Iris pigment epithelial cell (primary cell): ENCODE data around the gene HSP90AB1.

Experiments used
- DNase-seq: peaks from one replicate; pipeline ENCODE4 v3.0.0-alpha.2; 2011; ENCODE audit warnings: low read depth

HSP90AB1 gene

DNA sequence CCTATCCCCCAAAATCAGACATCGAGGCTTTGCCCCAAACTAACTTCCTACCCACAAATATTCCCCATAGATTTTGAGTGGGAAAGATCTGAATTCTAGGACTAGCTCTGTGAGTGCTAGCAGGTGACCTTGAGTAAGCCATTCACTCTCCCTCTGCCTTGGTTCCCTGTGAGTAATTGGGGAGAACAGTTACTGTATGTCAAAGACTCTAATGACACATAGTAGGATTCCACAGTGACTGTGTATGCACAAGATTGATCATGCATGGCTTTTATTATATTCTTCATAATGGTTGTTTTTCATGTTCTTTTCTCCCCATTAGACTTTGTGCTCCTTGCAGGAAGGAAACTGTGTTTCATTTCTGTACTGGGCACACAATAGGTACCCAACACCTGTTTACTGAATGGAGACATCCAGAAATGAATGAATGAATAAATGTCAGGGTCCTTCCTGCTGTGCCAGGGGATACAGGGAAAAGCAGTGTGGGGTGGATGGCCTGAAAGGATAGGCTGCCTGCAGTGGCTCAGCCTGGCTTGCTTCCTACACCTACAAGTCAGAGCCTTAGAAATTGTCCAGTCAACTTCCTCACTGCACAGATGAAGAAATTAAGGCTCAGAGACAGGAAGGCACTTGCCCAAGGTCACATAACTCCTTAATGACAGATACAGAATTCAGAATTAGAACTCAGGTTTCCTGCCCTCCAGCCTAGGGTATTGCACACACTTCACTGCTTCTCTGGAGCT is 22.4 kb downstream of the HSP90AB1 start:
- no peak for DNase-seq

DNA sequence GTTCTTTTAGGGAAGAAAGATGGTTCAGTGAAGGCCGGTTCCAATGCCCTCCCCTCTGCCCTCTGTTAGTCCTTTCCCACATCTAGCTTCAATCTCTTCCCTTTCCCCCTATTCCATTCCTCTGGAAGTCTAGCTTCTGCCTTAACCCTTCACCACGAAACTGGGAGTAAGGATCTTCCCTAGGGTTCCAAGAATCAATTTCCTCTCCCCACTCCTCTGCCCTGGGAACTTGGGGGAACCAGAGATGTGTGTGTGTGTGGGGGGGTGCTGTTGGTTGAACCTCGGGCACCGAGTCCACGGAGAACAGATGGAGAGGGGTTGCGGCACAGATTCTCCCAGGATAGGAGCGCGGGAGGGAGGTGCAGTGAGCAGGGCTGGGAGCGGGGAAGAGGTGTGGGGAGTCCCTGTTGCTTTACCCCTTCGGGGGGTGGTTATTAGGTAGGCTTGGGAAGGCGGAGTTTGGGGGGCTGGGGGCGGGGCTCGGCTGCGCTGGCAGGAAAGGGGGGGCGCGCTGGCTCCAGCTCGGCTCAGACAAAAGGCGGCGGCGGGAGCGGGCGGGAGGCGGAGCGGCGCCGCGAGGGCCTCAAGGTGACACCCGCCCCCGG is 23.1 kb downstream of the HSP90AB1 start, which contains the start of gene TMEM151B:
Gene TMEM151B, plus strand, starts transcription at position 530 of the 605 bp plus-strand sequence. CDS start 293 bp downstream, outside the sequence.
- no peak for DNase-seq

DNA sequence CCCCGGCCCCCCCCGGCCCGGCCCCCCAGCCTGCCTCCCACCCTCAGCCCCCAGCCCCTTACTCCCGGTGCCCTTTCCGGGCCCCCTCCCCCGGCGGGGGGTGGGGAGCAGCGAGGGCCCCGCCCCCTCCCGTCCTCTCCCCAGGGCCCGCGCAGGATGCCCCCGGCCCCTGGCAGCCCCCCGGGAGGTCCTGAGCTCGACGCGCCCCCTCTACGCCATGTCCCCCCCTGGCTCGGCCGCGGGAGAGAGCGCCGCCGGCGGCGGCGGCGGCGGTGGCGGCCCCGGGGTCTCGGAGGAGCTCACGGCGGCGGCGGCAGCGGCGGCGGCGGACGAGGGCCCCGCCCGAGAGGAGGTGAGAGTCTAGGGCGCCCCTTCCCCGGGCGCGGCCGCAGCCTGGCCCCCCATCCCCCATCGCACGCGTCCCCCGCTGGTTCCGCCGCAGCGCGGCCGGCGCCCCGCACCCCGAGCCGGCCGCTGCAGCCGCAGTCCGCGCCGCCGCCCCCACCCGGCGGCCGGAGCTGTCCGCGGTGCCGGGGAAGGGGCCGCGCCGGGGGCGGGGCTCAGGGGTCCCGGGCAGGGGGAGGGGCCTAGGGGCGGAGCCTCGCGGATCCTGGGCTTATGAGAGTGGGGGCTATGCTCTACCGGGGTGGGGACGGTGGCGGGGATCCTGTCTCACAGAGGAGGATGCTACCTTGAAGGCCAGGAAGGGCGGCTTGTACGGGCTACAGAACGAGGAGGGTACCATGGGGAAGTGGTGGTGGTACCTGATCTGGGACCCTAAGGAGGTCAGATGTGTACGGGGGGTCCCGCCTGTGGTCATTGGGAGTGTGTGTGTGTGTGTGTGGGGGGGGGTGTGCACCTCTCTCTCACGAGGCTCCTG is 23.9 kb downstream of the HSP90AB1 start:
- DNase-seq: no peak

DNA sequence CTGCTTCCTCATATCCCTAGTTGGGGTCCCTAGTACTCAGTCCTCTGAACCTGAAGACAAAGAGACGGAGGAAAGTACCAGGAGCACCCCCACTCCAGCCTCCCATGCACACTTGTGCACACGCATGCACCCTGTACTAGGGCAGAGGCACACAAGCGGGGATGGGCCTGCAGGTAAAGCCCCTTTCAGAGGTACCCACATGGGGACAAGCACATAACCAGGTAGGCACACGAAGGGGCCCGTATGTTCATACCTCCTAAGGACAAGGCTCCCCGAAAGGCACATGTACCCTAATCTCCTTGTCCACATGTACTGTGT is 24.5 kb downstream of the HSP90AB1 start:
- DNase-seq: no peak

DNA sequence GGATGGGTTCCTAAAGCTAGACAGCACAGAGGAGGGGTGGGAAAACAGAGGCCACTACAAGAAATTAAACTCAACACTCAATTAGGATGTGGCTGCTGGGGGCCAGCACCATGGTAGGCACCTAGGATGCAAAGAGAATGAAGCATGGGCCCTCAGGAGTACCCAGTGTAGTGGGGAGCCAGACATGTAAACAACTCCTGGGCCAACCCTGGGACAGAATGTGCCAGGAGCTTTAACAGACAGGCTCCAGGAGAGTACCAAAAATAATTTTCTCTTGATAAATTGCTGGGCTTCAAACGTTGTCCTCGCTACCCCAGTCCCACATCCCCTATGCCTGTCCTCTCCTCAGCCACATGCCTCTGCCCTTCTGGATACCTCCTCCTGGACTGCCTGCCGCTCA is 25.0 kb downstream of the HSP90AB1 start:
- no peak for DNase-seq

DNA sequence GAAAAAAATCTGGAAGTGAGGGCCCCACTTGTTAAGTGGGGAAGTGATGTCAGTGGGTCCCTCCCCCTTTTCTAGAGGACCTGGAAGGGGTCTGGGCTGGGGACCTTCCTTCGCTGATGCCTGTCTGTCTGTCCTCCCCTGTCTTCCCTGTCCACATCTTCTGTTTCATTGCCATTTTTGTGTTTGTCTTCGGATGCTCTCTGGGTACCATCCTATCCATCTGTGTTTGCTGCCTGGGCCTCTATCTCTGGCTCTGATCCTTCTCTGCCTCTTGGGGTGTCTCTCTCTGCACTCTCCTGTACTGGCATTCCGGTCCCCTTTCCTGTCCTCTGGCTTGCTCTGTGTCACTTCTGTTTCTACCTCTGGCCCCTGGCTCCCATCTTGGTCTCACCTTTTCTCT is 25.6 kb downstream of the HSP90AB1 start:
- DNase-seq: no peak

DNA sequence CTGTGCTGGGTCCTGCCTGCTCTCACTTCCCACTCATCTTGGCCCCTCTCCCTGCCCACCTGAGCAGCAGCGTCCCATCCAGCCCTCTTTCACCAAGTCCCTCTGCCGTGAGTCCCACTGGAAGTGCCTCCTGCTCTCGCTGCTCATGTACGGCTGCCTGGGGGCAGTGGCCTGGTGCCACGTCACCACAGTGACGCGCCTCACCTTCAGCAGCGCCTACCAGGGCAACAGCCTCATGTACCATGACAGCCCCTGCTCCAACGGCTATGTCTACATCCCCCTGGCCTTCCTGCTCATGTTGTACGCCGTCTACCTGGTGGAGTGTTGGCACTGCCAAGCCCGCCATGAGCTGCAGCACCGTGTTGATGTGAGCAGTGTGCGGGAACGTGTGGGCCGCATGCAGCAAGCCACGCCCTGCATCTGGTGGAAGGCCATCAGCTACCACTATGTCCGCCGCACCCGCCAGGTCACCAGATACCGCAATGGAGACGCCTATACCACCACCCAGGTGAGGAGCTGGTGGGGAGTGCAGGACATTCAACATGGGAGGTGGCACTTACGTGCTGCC is 26.2 kb downstream of the HSP90AB1 start:
- DNase-seq: no peak

DNA sequence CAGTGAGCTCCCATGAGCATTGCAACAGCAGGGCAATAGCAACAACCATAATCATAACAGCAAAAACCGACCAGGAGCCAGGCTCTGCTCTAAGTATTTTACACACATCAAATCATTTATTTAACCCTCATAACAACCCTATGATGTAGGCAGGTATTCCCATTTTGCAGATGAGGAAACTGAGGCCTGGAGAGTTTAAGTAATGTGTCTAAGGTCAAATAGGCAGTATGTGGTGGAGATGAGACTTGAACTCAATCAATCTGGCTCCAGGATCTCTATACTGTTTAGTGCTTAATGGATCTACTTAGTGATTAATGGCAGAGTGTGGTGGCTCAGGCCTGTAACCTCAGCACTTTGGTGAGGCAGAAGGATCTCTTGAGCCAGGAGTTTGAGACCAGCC is 26.7 kb downstream of the HSP90AB1 start:
- DNase-seq: no peak

DNA sequence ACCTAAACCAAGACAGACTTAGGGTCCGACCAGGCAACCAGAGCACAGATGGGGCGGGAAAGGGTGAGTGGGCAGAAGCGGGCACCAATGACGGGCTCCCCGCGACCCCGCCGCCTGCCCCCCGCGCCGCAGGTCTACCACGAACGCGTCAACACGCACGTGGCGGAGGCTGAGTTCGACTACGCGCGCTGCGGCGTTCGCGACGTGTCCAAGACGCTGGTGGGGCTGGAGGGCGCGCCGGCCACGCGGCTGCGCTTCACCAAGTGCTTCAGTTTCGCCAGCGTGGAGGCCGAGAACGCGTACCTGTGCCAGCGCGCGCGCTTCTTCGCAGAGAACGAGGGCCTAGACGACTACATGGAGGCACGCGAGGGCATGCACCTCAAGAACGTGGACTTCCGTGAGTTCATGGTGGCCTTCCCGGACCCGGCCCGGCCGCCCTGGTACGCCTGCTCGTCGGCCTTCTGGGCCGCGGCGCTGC is 28.4 kb downstream of the HSP90AB1 start:
- no peak for DNase-seq

DNA sequence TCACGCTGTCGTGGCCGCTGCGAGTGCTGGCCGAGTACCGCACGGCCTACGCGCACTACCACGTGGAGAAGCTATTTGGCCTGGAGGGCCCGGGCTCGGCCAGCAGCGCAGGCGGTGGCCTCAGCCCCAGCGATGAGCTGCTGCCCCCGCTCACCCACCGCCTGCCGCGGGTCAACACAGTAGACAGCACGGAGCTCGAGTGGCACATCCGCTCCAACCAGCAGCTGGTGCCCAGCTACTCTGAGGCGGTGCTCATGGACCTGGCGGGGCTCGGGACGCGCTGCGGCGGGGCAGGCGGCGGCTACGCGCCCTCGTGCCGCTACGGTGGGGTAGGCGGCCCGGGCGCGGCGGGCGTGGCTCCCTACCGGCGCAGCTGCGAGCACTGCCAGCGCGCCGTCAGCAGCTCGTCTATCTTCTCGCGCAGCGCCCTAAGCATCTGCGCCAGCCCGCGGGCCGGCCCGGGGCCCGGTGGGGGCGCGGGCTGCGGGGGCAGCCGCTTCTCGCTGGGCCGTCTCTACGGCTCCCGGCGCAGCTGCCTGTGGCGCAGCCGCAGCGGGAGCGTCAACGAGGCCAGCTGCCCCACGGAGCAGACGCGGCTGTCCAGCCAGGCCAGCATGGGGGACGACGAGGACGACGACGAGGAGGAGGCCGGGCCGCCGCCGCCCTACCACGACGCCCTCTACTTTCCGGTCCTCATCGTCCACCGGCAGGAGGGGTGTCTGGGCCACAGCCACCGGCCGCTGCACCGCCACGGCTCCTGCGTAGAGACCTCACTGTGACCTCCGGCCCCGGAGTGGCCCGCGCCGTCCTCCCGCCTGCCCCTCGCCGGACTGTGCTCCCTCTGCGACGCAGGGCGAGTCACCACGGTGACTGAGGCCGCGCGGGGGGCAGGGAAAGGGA is 29.1 kb downstream of the HSP90AB1 start:
- DNase-seq: no peak

DNA sequence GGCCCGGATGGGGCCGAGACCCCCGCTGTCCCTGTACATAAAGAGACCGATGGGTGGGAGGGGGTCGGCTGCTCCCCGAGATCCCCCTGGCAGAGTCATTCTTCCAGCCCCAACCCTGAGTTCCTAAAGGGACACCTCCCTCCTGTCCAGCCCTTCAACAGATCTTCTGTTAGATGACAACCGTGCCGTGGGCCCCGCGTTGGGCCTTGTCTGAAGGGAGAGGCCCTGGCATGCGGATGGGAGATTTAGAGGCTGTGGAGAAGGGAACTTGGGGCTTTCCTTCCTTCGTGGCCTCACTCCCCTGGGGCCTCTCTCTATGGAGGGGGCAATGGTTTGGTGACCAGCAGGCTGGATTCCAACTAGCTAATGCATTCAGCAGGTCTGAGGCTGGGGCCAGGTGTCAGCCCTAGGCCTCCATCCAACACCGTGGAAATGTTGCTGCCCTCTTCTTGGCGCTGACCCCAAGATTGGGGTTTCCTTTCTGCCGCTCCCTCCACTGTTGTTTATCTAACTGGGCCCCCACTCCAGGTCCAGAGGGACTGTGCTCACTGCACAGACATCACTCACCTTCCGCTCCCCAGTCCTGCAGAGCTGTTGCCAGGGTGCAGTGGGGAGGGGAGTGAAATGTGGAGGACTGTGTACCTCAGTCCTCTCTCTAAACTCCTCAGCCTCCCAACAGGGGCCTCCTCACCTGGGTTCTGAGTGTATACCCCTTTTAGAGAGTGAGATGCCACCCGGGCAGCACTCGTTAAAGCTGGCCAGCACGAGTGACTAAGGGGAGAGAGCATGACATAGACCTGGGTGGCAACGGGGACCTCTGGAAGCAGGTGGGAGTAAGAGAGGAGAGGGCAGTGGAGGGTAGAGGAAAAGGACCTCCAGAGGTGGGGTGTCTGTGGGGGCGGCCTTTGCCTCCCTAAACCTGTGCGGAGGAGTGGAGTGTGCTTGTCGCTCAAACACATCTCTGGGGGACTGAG is 30.1 kb downstream of the HSP90AB1 start:
- no peak for DNase-seq

DNA sequence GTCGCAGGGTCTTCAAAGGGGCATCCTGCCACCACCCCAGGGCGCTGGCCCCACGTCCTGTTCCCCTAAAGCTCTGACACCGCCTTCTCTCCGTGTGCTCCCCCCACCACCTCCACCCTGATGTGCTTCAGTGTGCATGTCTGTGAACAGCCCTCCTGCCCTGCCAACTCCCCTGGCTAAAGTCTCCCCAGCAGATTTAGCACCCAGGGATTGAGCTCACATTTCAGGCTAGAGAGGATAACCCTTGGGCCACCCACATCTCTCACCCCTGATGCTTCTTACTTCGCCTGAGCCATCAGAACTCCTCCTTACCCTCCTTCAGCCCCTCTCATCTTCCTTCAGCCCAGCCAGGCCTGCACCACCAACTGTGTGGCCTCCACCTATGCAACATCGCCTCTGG is 30.9 kb downstream of the HSP90AB1 start:
- no peak for DNase-seq

DNA sequence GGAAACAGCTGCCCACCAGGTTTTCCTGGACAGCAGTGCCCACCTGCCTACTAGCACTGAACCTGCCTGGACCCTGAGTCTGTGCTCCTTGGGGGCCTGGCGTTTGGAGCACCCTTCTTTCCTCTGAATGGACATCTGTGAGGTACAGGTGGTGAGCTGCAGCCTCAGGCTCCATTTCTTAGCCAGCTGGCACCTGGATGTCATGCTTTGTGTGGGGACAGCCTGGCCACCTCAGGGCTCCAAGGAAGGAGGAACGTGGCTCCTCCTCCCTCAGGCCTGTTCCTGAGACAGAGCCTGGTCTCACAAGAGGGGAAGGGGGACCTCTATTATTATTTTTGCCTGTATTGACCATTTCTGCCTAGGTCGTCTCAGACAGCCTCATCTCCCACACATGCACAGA is 31.4 kb downstream of the HSP90AB1 start:
- DNase-seq: no peak

DNA sequence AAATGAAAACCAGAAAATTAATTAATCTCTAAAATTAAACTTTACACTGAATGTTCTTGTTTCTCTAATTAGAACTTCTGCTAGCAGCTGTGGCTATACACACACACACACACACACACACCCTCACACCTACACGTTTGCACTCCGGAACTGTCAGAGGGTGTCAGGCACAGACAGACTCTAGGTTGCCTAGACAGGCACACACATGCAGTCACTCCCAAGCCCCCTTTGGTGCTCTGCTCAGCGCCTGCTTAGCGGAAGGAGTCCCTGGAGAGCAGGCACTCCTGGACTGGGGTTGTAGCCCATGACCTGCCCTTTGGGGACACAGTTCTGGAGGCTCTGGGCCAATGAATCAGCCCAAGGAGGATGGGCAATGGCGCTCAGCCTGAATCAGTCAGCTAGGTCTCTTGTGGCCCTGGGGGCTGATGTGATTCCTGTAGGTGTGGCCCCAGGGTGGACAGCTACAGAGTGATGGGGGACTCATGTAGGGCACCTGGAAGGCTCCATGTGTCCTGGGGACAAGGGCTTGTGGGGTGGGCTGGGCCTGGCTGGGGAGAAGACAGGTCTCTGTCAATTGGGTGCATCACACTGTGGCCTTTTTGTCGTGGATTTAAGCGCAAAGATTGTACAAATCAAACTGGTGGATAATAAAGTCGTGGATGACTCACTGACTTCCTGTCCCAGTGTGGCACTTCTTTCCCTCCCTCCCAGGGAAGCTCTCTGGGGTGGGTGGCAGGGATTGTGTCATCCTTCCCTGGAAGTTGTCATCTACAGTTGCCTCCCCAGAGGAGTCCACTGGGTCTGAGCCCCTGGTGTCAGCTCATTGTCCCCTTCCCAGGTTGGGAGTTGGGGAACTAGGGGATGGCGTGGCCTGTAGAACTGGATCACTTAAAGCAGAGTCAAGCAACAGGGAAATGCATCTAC is 32.1 kb downstream of the HSP90AB1 start:
- DNase-seq: no peak

DNA sequence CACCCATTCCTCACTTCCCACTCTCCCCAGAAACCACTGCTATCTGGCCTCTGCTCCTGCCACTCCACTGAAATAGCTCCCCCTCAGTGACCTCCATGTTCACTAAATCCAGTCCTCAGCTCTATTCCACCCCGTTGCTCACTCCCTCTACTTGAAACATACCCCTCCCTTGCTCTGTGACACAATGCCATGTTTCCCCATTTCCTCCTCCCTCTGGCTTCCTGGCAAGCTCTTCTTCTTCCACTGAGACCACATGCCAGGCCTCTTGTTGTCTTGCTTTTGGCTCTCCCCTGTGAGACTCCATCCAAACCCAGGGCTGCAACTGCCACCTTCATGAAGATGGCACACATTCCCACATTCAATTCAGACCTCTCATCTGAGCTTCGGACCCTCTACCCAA is 37.2 kb downstream of the HSP90AB1 start:
- DNase-seq: no peak

DNA sequence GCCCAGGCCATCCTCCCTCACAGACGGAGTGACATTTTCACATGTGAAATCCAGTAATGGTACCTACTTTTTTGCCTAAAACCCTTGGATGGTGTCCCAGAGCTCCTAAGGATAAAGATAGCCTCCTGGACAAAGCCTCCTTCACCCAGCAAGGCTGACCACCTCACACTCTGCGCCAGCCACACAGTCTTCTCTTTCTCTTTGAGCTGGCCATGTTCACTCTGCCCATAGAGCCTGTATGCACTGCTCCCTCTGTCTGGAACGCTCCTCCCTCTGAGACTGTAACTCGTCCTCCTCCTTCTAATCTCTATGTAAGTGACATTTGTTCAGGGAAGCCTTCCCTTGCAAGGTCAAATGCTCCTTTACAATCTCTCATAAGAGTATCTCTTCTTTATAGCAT is 38.0 kb downstream of the HSP90AB1 start:
- DNase-seq: no peak

DNA sequence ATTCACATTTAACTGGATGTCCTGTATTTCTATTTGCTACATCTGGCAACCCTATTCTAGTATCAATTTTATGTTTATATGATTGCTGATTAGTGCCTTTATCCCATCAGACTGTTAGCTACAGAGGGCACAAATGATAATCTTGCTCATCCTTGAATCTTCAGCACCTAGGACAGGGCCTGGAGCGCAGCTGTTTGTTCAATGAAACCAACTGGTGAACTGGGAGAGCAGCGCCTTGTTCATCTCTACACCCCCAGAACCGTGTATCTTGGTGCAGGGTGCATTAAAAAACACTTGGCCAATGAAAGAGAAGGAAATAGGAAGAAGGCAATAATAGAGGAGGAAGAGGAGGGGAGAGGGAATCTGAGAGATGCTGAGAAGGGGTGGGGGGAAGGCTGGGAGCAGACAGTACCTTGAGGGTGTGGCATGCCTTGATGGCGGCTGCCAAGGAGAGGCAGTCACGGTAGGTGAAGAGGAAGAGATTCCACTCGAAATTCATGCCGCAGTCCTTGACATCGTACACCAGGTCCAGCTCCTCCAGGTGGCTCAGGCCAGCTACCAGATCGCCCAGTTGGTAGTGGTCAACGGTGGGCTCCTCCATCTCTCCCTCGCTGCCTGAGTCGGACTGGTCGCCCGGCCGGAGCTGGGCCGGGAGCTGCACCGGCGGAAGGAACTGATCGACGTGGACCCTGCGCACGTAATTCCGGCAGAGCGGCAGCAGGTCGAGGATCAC is 38.8 kb downstream of the HSP90AB1 start:
- DNase-seq: peak; percentile 37

DNA sequence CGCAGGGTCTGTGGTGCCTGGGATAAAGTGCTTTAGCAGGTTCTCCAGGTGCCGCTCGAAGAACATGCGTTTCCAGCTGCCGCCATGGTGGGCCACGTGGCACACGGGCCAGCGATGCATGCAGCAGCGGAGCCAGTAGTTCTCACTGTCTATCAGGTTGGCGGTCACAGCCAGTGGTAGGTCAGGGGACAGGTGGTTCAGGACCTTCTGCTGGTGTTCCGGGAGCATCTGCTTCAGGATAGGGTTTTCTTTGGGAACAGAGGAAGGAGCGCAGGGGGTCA is 39.3 kb downstream of the HSP90AB1 start:
- no peak for DNase-seq

DNA sequence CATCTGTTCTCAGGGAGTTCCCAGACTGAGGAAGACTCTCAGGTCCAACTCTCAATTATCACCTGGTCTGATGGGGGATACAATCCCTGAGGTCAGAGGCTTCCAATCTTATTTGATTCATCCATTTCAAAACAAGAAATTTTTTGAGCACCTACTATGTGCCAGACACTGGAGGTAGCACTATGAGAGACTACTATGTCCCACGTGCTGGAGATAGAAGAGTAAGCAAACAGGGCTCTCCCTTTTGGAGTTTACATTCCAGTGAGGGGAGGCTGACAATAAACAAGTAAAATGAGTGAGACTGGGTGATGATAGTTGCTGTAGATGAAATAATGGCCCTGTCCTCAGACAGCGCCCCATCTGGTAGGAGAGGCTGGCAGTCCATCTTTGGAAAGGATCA is 39.8 kb downstream of the HSP90AB1 start:
- no peak for DNase-seq
